ENCODE results near the gene ICAM1. TPM values are rescaled to one million over a fixed set of nuclear protein-coding genes. Genes with fewer than 3 reads are reported as not detected.

ICAM1 gene
- total RNA-seq, 1 experiment from 2014 or later = 147 TPM

- H3K27me3 Mint-ChIP-seq (ENCODE audit: unreplicated experiment) = no peaks in the 10 kb centered on the region
- TF ChIP-seq, protein P1, sequence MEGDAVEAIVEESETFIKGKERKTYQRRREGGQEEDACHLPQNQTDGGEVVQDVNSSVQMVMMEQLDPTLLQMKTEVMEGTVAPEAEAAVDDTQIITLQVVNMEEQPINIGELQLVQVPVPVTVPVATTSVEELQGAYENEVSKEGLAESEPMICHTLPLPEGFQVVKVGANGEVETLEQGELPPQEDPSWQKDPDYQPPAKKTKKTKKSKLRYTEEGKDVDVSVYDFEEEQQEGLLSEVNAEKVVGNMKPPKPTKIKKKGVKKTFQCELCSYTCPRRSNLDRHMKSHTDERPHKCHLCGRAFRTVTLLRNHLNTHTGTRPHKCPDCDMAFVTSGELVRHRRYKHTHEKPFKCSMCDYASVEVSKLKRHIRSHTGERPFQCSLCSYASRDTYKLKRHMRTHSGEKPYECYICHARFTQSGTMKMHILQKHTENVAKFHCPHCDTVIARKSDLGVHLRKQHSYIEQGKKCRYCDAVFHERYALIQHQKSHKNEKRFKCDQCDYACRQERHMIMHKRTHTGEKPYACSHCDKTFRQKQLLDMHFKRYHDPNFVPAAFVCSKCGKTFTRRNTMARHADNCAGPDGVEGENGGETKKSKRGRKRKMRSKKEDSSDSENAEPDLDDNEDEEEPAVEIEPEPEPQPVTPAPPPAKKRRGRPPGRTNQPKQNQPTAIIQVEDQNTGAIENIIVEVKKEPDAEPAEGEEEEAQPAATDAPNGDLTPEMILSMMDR (IDR thresholded peaks at IDR 0.05; ENCODE audit: unreplicated experiment) = no peak
- H3K4me3 Mint-ChIP-seq (ENCODE audit: low read depth, unreplicated experiment) = no peak overlapping the region
- peaks cover 14% of the 10 kb centered on the region for H3K4me1 Mint-ChIP-seq (ENCODE audit: low read depth, unreplicated experiment)
- BruUV-seq (replicated peaks) = no TSS peak
- H3K27ac Mint-ChIP-seq (ENCODE audit: unreplicated experiment) = no peak overlapping the region
- CTCF ChIA-PET = interaction anchor here (0.6 kb wide), 1 partner anchor 177 kb away, joined by 4 read pairs; no protein-coding TSS in a partner anchor
- intact Hi-C loops (cut with micrococcal nuclease; ENCODE audit: unreplicated experiment) = no loop called here
- H3K36me3 Mint-ChIP-seq (ENCODE audit: insufficient read depth, unreplicated experiment) = peaks cover 34% of the 10 kb centered on the region
- no peak for DNase-seq
- no peaks in the 10 kb centered on the region for H3K9me3 Mint-ChIP-seq (ENCODE audit: low read depth, unreplicated experiment)
Measured at GRCh38 chr19:10317045-10317856, 46.3 kb downstream of the ICAM1 start.

DNA sequence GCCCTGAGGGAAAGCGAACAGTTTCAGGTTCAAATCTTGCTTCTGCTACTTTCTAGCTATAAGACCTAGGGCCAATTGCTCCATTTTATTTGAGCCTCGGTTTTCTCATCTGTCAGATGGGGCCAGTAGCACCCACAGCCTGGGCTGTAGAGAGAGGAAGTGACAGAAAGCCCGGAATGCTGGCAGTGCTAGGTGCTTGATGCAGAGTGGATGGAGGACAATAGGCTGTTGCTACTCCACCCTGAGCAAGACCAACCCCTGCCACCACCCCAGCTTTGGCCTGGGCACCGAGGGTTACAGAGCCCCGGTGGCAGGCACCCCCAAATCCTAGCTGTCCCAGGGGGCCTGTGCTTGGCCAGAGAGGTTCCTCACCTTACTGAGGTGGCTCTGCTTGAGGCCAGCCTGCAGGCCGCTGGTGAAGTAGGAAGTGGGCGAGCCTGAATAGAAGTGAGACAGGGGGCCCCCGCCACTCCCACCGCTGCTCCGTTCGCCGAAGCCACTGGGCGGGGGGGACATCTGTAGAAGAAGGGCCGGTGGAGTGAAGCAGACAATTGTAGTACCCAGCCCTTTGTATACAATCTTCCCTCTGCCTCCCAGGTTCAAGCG, 47.0 kb downstream of the ICAM1 start:
- peaks cover 37% of the 10 kb centered on the region for H3K36me3 Mint-ChIP-seq (ENCODE audit: insufficient read depth, unreplicated experiment)
- H3K27ac Mint-ChIP-seq (ENCODE audit: unreplicated experiment) = no peak overlapping the region
- no peaks in the 10 kb centered on the region for H3K27me3 Mint-ChIP-seq (ENCODE audit: unreplicated experiment)
- no peak overlapping the region for H3K4me3 Mint-ChIP-seq (ENCODE audit: low read depth, unreplicated experiment)
- CTCF ChIA-PET = interaction anchor here (0.6 kb wide), 1 partner anchor 176 kb away, joined by 4 read pairs; no protein-coding TSS in a partner anchor
- intact Hi-C loops (cut with micrococcal nuclease; ENCODE audit: unreplicated experiment) = no loop called here
- no TSS peak for BruUV-seq (replicated peaks)
- TF ChIP-seq, protein P1 (IDR thresholded peaks at IDR 0.05; ENCODE audit: unreplicated experiment) = no peak
- DNase-seq = no peak
- peaks cover 14% of the 10 kb centered on the region for H3K4me1 Mint-ChIP-seq (ENCODE audit: low read depth, unreplicated experiment)
- no peaks in the 10 kb centered on the region for H3K9me3 Mint-ChIP-seq (ENCODE audit: low read depth, unreplicated experiment)

DNA sequence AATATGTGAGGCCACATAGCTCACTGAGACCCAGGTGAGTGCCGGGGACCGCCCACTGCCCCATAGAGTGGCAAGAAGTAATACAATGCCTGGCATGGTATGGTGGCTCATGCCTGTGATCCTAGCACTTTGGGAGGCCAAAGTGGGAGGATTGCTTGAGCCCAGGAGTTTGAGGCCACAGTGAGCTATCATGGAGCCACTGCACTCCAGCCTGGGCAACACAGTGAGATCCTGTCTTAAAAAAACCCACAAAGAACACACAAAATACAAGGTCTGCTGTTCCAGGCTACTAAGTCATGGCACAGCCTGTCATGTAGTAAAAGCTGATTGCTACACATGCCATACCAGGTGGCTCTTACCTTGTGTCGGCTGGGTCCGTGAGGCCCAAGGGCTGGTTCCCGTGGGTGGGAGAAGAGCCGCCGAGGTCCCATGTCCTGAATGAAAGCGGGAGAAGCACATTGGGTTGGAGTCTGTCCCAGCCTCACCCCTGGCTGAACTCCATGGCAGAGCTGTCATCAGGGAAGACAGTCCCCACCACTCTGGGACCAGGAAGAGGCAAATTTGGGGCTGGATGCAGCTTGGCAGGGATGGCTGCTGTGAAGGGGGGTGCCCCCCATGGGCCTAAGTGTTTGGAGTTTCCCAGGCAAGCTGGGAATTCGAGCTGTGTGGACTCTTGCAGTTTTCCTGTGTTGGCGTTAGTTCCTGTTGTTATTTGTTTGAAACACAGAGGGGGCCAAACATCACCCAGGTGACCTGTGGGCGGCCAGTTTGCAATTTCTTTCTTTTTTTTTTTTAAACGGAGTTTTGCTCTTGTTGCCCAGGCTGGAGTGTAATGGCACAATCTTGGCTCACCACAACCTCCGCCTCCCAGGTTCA, 48.1 kb downstream of the ICAM1 start:
- H3K36me3 Mint-ChIP-seq (ENCODE audit: insufficient read depth, unreplicated experiment) = peaks cover 39% of the 10 kb centered on the region
- DNase-seq = no peak
- BruUV-seq (replicated peaks) = no TSS peak
- no peak overlapping the region for H3K27ac Mint-ChIP-seq (ENCODE audit: unreplicated experiment)
- H3K4me3 Mint-ChIP-seq (ENCODE audit: low read depth, unreplicated experiment) = no peak overlapping the region
- CTCF ChIA-PET = no interaction called here
- H3K27me3 Mint-ChIP-seq (ENCODE audit: unreplicated experiment) = no peaks in the 10 kb centered on the region
- peaks cover 14% of the 10 kb centered on the region for H3K4me1 Mint-ChIP-seq (ENCODE audit: low read depth, unreplicated experiment)
- TF ChIP-seq, protein P1 (IDR thresholded peaks at IDR 0.05; ENCODE audit: unreplicated experiment) = no peak
- intact Hi-C loops (cut with micrococcal nuclease; ENCODE audit: unreplicated experiment) = no loop called here
- no peaks in the 10 kb centered on the region for H3K9me3 Mint-ChIP-seq (ENCODE audit: low read depth, unreplicated experiment)
